KMS-11 (cell line): Measurements from ENCODE around the gene GALK1.

Experiments used
- H2AFZ ChIP-seq: fragments of 200-600 bp; sonication (generic); 2 replicates; pipeline ENCODE4 v1.6.1; 2016; ENCODE audit warnings: antibody characterized with exemption, mixed run types, low read depth
- H3K27ac ChIP-seq: fragments of 200-600 bp; sonication (generic); 2 replicates; pipeline ENCODE4 v1.6.1; 2016; ENCODE audit warnings: mild to moderate bottlenecking, mixed run types
- H3K27me3 ChIP-seq: fragments of 200-600 bp; sonication (generic); 2 replicates; pipeline ENCODE4 v1.6.1; 2017; ENCODE audit warnings: mild to moderate bottlenecking, low read depth, mixed run types, moderate library complexity; ENCODE audit not compliant: insufficient read depth
- H3K36me3 ChIP-seq: fragments of 200-600 bp; sonication (generic); 2 replicates; pipeline ENCODE4 v1.6.1; 2017; ENCODE audit warnings: mild to moderate bottlenecking, mixed run types; ENCODE audit not compliant: insufficient read depth
- H3K4me1 ChIP-seq: fragments of 200-600 bp; sonication (generic); 2 replicates; pipeline ENCODE4 v1.6.1; 2016; ENCODE audit warnings: mild to moderate bottlenecking, low read depth, mixed run types; ENCODE audit not compliant: poor library complexity, severe bottlenecking
- H3K4me2 ChIP-seq: fragments of 200-600 bp; sonication (generic); 2 replicates; pipeline ENCODE4 v1.7.0; 2016; ENCODE audit warnings: mild to moderate bottlenecking, mixed run types
- H3K4me3 ChIP-seq: fragments of 200-600 bp; sonication (generic); IDR thresholded peaks from 2 replicates; pipeline ENCODE4 v1.6.1; 2017; ENCODE audit warnings: low read depth, low read length, mixed read lengths; ENCODE audit not compliant: insufficient read depth
- H3K79me2 ChIP-seq: fragments of 200-600 bp; sonication (generic); 2 replicates; pipeline ENCODE4 v1.6.1; 2016; ENCODE audit warnings: low read depth, mixed run types; ENCODE audit not compliant: insufficient read depth
- H3K9ac ChIP-seq: fragments of 200-600 bp; sonication (generic); 2 replicates; pipeline ENCODE4 v1.6.1; 2016; ENCODE audit warnings: mild to moderate bottlenecking, mixed run types
- H4K20me1 ChIP-seq: fragments of 200-600 bp; sonication (generic); 2 replicates; pipeline ENCODE4 v1.6.1; 2016; ENCODE audit warnings: mild to moderate bottlenecking, mixed run types; ENCODE audit not compliant: insufficient read depth
- CTCF ChIP-seq: fragments of 200-600 bp; sonication (generic); conservative IDR thresholded peaks from 2 replicates; pipeline ENCODE4 v1.6.1; 2017; ENCODE audit warnings: low read depth, mild to moderate bottlenecking, antibody characterized with exemption, low read length, moderate library complexity, mixed read lengths

The GALK1 gene

GRCh38 chr17:75758131-75758905, 6.7 kb downstream of the GALK1 start:
- Histone ChIP-seq H3K79me2 (no peaks in the 10 kb centered on the region), H3K36me3 (no peaks in the 10 kb centered on the region), H3K4me1 (peaks cover 20% of the 10 kb centered on the region), H3K27me3 (peaks cover 3% of the 10 kb centered on the region; the same call in 1 of the 2 replicates), H3K4me2 (no peak overlapping the region), H3K4me3 (no peak overlapping the region), H3K27ac (no peak overlapping the region), H2AFZ (no peak overlapping the region), H3K9ac (no peak overlapping the region), H4K20me1 (no peaks in the 10 kb centered on the region)
- peak; percentile 27; the same call in 1 of the 2 replicates for TF ChIP-seq CTCF

- no peaks in the 10 kb centered on the region for H3K79me2 ChIP-seq
- H2AFZ ChIP-seq: no peak overlapping the region
- H3K27me3 ChIP-seq: peaks cover 10% of the 10 kb centered on the region
- no peak for TF ChIP-seq CTCF
- no peak overlapping the region for H3K4me2 ChIP-seq
- no peak overlapping the region for H3K4me3 ChIP-seq
- H3K4me1 ChIP-seq: peaks cover 28% of the 10 kb centered on the region
- no peak overlapping the region for H3K27ac ChIP-seq
- H3K9ac ChIP-seq: no peak overlapping the region
- H3K36me3 ChIP-seq: no peaks in the 10 kb centered on the region
- H4K20me1 ChIP-seq: no peaks in the 10 kb centered on the region
These were observed 7.8 kb downstream of the GALK1 start for GRCh38 chr17:75757086-75757681.

GRCh38 chr17:75756451-75757085, 8.4 kb downstream of the GALK1 start:
- peaks cover 28% of the 10 kb centered on the region for H3K4me1 ChIP-seq
- H3K4me3 ChIP-seq: no peak overlapping the region
- no peaks in the 10 kb centered on the region for H3K36me3 ChIP-seq
- no peaks in the 10 kb centered on the region for H4K20me1 ChIP-seq
- TF ChIP-seq CTCF: no peak
- H3K4me2 ChIP-seq: no peak overlapping the region
- no peaks in the 10 kb centered on the region for H3K79me2 ChIP-seq
- H3K9ac ChIP-seq: no peak overlapping the region
- H3K27ac ChIP-seq: no peak overlapping the region
- H3K27me3 ChIP-seq: peaks cover 11% of the 10 kb centered on the region
- no peak overlapping the region for H2AFZ ChIP-seq

- TF ChIP-seq CTCF: no peak
- Histone ChIP-seq H3K36me3 (no peaks in the 10 kb centered on the region), H3K27me3 (peaks cover 11% of the 10 kb centered on the region), H3K4me2 (no peak overlapping the region), H3K79me2 (no peaks in the 10 kb centered on the region), H3K9ac (no peak overlapping the region), H2AFZ (no peak overlapping the region), H4K20me1 (no peaks in the 10 kb centered on the region), H3K4me1 (peaks cover 28% of the 10 kb centered on the region), H3K4me3 (no peak overlapping the region), H3K27ac (no peak overlapping the region)
These were observed 9.0 kb downstream of the GALK1 start for GRCh38 chr17:75755990-75756389.
